ENCODE measurements around the gene PPP1R10. TPM values are rescaled to one million over a fixed set of nuclear protein-coding genes. Genes with fewer than 3 reads are reported as not detected.

PPP1R10 gene
- total RNA-seq, 1 donor from 2014 or later, result 138 TPM

DNA sequence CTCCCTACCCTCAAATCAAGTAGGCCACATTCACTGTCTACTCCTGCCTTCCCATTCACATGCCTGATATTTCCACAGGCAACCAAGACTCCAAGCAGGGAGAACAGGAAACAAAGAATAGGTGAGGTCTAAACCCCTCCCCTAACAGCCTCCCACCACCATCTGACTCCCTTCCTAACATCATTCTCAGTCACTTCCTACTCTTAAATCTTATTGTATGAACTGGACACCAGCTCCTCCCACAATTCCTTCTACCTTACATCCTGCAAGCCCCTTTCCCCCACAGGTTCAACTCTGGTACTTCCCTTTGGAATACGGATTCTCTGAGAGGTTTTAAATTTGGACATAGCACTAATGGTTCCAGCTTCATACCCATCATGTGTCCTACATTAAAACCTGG, 28.9 kb upstream of the PPP1R10 start:
- TF ChIP-seq, protein P1, sequence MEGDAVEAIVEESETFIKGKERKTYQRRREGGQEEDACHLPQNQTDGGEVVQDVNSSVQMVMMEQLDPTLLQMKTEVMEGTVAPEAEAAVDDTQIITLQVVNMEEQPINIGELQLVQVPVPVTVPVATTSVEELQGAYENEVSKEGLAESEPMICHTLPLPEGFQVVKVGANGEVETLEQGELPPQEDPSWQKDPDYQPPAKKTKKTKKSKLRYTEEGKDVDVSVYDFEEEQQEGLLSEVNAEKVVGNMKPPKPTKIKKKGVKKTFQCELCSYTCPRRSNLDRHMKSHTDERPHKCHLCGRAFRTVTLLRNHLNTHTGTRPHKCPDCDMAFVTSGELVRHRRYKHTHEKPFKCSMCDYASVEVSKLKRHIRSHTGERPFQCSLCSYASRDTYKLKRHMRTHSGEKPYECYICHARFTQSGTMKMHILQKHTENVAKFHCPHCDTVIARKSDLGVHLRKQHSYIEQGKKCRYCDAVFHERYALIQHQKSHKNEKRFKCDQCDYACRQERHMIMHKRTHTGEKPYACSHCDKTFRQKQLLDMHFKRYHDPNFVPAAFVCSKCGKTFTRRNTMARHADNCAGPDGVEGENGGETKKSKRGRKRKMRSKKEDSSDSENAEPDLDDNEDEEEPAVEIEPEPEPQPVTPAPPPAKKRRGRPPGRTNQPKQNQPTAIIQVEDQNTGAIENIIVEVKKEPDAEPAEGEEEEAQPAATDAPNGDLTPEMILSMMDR (conservative IDR thresholded peaks at IDR 0.05), result no peak
- H3K27ac Mint-ChIP-seq (ENCODE audit: unreplicated experiment), result peak overlapping the region; percentile 31
- peaks cover 5% of the 10 kb centered on the region for H3K36me3 Mint-ChIP-seq (ENCODE audit: low read depth)
- H3K9me3 Mint-ChIP-seq, result no peaks in the 10 kb centered on the region
- DNase-seq (ENCODE audit: low read depth, low spot score), result no peak
- H3K27me3 Mint-ChIP-seq (ENCODE audit: low read depth), result no peaks in the 10 kb centered on the region
- peak overlapping the region; percentile 94 for H3K4me3 Mint-ChIP-seq
- peaks cover 21% of the 10 kb centered on the region for H3K4me1 Mint-ChIP-seq

DNA sequence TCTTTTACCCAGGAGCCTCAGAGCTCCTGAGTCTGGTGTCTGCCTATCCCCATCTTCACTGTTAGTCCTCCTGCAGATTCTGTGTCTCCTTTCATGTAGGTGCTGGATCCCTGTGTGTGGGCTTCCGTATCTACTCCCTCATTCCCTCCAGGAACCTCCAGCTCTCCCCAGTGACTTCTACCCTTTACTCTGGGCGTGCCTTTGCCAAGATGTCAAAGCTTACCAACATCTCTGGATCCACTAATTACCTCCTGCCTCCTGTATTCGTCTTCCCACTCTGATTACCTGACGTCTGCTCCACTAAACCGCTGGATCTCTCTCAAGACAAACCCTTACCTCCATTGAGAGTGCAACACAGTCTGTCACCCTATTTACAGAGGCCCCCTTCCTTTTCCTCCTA, 27.7 kb upstream of the PPP1R10 start:
- no peak for DNase-seq (ENCODE audit: low read depth, low spot score)
- Mint-ChIP-seq H3K27ac (ENCODE audit: unreplicated experiment) (no peak overlapping the region), H3K4me3 (peak overlapping the region; percentile 2), H3K36me3 (ENCODE audit: low read depth) (peaks cover 9% of the 10 kb centered on the region), H3K9me3 (no peaks in the 10 kb centered on the region), H3K27me3 (ENCODE audit: low read depth) (no peaks in the 10 kb centered on the region), H3K4me1 (peaks cover 21% of the 10 kb centered on the region)
- TF ChIP-seq, protein P1 (conservative IDR thresholded peaks at IDR 0.05), result no peak

DNA sequence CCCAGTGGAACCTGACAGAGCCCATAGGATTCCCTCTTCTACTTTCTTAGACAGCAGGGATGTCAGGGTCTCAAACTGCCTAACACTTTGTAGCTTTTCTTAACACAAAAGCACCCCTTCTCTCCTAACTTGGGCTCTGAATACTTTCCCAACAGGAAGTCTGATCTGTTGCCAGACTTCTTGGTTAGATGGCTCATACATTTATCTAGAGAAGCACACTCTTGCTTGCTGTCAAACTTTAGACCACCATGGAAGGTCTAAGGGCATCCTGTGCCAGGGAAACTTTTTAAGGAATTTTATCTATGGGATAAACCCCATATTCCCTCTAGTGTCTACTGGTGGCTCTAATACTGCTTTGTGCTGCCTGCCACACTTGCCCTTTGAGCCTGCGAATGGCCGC, 26.6 kb upstream of the PPP1R10 start:
- no peak for DNase-seq (ENCODE audit: low read depth, low spot score)
- Mint-ChIP-seq H3K27ac (ENCODE audit: unreplicated experiment) (no peak overlapping the region), H3K4me1 (peaks cover 21% of the 10 kb centered on the region), H3K9me3 (no peaks in the 10 kb centered on the region), H3K27me3 (ENCODE audit: low read depth) (no peaks in the 10 kb centered on the region), H3K36me3 (ENCODE audit: low read depth) (peaks cover 9% of the 10 kb centered on the region), H3K4me3 (no peak overlapping the region)
- TF ChIP-seq, protein P1 (conservative IDR thresholded peaks at IDR 0.05), result no peak

DNA sequence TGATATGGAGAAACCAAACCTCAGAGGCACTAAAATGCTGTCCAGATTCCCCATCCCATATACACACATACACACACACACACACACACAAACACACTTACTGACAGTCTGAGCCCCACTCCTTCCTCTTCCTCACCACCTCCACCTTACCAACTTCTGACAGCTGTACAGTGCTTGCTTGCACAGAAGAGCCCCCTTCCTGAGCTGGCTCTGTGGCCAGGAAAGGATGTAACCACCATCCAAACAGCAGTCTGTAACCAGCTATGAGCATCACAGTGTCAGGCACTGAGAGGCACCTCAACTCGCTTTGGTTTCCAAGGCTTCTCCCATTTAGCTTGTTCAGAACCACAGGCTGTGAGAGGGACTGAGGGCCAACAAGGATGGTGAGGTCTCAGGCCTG, 24.0 kb upstream of the PPP1R10 start:
- Mint-ChIP-seq H3K27me3 (ENCODE audit: low read depth) (no peaks in the 10 kb centered on the region), H3K36me3 (ENCODE audit: low read depth) (peaks cover 10% of the 10 kb centered on the region), H3K4me3 (no peak overlapping the region), H3K27ac (ENCODE audit: unreplicated experiment) (peak overlapping the region; percentile 84), H3K9me3 (no peaks in the 10 kb centered on the region), H3K4me1 (peaks cover 7% of the 10 kb centered on the region)
- TF ChIP-seq, protein P1 (conservative IDR thresholded peaks at IDR 0.05), result no peak
- no peak for DNase-seq (ENCODE audit: low read depth, low spot score)

DNA sequence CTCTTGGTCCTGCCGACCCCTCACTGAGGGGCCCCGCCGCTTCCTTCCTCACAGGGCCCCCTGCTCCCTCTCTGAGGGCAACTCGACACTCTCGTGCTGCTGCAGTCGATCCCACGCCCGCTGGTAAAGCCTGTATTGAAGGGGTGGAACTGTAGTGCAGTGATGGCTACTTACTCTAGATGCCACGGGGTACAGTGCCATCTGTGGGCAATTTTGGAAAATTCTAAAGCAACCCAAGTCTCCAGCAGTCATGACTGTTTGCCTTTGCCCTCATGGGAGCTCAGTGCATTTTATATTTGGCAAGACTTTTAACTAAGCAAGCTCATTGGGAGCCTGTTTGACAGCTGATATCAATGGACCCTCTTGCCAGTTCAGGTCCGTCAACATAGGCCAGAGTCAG, 23.4 kb upstream of the PPP1R10 start:
- TF ChIP-seq, protein P1 (conservative IDR thresholded peaks at IDR 0.05), result no peak
- peaks cover under 1% of the 10 kb centered on the region for H3K4me1 Mint-ChIP-seq
- DNase-seq (ENCODE audit: low read depth, low spot score), result no peak
- H3K27ac Mint-ChIP-seq (ENCODE audit: unreplicated experiment), result no peak overlapping the region
- no peaks in the 10 kb centered on the region for H3K9me3 Mint-ChIP-seq
- H3K36me3 Mint-ChIP-seq (ENCODE audit: low read depth), result peaks cover 15% of the 10 kb centered on the region
- no peak overlapping the region for H3K4me3 Mint-ChIP-seq
- H3K27me3 Mint-ChIP-seq (ENCODE audit: low read depth), result no peaks in the 10 kb centered on the region

DNA sequence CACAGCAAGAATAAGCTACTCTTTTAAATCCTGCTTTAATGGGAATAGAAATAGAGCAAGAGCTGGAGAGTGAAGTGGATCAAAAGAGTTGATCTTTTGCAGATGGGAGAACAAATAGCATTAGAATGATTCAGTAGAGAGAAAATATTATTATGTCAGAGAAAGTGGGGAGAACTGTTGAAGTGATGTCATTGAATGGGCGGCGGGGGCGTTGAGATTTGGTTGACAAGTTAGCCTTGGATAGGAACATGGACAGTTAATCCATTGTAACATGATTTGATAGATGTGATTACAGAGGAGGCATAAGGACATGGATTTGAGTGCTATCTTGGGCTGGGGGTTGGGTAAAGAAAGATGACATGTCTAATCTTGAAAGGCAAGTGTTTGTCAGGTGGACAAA, 18.8 kb upstream of the PPP1R10 start:
- Mint-ChIP-seq H3K27ac (ENCODE audit: unreplicated experiment) (no peak overlapping the region), H3K4me3 (no peak overlapping the region), H3K4me1 (no peaks in the 10 kb centered on the region), H3K27me3 (ENCODE audit: low read depth) (no peaks in the 10 kb centered on the region), H3K9me3 (no peaks in the 10 kb centered on the region), H3K36me3 (ENCODE audit: low read depth) (peaks cover 30% of the 10 kb centered on the region)
- TF ChIP-seq, protein P1 (conservative IDR thresholded peaks at IDR 0.05), result no peak
- DNase-seq (ENCODE audit: low read depth, low spot score), result no peak
